T-helper 1 cell treated with Interleukin-12 subunit alpha and Interleukin-12 subunit beta and Interleukin-4 antibody, amounts not matched to agents 30 μg/mL and 1 μg/mL, for 36 hours (primary cell): ENCODE results near the gene KCTD3.

Experiments used
- H3K27ac Mint-ChIP-seq: one replicate; pipeline ENCODE4 v1.8.0; 2021; ENCODE audit warnings: mild to moderate bottlenecking, mixed read lengths
- H3K27me3 Mint-ChIP-seq: one replicate; pipeline ENCODE4 v1.8.0; 2021; ENCODE audit warnings: low read depth, mixed read lengths
- H3K36me3 Mint-ChIP-seq: one replicate; pipeline ENCODE4 v1.8.0; 2021; ENCODE audit warnings: low read depth, mixed read lengths
- H3K4me1 Mint-ChIP-seq: one replicate; pipeline ENCODE4 v1.8.0; 2021; ENCODE audit warnings: low read depth, mixed read lengths
- H3K4me3 Mint-ChIP-seq: one replicate; pipeline ENCODE4 v1.8.0; 2021; ENCODE audit warnings: mild to moderate bottlenecking, moderate library complexity, mixed read lengths
- H3K9me3 Mint-ChIP-seq: one replicate; pipeline ENCODE4 v1.8.0; 2021; ENCODE audit warnings: mixed read lengths

KCTD3 gene

DNA sequence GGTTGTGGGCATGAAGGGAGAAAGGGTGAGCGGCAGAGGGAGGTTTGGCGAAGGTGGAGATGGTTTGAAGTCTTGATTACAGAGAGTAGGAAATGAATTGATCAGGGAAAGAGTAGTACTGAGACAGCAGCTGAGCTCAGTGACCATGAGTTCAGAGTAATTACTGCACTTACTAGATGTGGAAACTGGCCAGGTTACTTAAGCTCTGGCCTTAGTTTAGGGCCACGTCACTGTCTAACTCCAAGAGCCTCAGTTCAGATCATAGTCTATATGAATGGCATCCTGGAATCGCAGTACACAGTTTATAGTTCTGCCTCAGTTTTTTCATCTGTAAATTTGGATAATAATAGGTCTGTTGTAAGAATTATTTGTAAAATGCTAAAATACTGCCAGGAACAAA lies 78.1 kb downstream of the KCTD3 start:
- Mint-ChIP-seq H3K4me1 (no peaks in the 10 kb centered on the region), H3K36me3 (no peaks in the 10 kb centered on the region), H3K9me3 (no peaks in the 10 kb centered on the region), H3K27me3 (no peaks in the 10 kb centered on the region), H3K4me3 (no peak overlapping the region), H3K27ac (no peak overlapping the region)

DNA sequence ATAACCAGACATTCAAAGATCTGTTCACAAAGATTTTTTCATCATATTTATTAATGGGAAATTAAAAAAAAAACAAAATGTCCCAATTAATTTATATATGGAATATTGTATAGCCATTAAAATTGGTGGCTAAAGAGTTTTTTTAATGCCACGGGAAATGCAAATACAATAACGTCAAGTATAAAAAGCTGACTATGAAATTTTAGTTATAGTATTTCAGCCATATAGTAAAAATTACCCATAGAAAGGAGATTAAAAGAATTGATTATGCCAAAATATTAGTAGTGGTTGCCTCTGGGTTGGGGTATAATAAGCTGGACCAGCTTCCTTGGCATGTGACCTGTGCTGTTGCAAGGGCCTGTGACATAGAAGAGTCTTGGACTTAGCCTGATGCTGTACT lies 78.8 kb downstream of the KCTD3 start:
- no peaks in the 10 kb centered on the region for H3K36me3 Mint-ChIP-seq
- H3K4me1 Mint-ChIP-seq = no peaks in the 10 kb centered on the region
- no peak overlapping the region for H3K4me3 Mint-ChIP-seq
- no peak overlapping the region for H3K27ac Mint-ChIP-seq
- no peaks in the 10 kb centered on the region for H3K9me3 Mint-ChIP-seq
- H3K27me3 Mint-ChIP-seq = no peaks in the 10 kb centered on the region

DNA sequence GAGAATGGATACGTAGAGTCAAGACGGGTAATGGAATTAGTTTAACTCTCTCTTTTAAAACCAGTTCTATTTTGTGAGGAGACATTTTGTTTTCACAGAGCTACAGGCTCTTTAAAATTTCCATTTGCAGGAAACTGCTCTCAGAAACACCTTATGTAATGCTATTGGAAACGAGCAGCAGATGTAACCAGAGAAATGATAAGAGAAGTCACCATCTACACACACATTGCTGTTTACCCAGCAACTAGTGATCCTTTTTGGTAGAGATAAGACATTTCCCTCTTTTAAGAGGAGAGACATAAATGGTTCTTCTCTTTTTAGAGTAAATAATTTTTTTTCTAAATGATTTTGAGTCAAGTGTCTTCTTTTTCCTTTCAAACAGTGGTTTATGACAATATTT lies 80.6 kb downstream of the KCTD3 start:
- Mint-ChIP-seq H3K4me3 (no peak overlapping the region), H3K36me3 (no peaks in the 10 kb centered on the region), H3K9me3 (no peaks in the 10 kb centered on the region), H3K4me1 (no peaks in the 10 kb centered on the region), H3K27ac (no peak overlapping the region), H3K27me3 (no peaks in the 10 kb centered on the region)

DNA sequence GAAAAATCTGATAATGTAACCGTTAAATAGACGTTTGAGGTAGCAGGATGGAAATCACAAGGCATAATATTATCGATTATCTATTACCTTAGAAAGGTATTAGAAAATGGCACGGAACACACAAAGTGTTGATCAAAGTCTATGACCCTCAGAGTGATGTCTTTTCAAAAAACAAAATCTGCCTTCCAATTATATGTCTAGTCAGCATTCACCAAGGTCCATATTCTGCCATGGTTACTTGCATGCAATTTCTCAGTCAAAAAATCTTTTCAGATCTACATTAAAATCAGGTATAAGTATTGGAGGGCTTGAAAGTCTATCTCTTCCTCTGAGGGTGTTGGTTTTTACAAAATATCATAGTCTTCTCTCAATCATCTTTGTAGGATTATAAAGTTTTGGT lies 81.9 kb downstream of the KCTD3 start:
- H3K4me1 Mint-ChIP-seq = no peaks in the 10 kb centered on the region
- no peaks in the 10 kb centered on the region for H3K27me3 Mint-ChIP-seq
- H3K9me3 Mint-ChIP-seq = no peaks in the 10 kb centered on the region

DNA sequence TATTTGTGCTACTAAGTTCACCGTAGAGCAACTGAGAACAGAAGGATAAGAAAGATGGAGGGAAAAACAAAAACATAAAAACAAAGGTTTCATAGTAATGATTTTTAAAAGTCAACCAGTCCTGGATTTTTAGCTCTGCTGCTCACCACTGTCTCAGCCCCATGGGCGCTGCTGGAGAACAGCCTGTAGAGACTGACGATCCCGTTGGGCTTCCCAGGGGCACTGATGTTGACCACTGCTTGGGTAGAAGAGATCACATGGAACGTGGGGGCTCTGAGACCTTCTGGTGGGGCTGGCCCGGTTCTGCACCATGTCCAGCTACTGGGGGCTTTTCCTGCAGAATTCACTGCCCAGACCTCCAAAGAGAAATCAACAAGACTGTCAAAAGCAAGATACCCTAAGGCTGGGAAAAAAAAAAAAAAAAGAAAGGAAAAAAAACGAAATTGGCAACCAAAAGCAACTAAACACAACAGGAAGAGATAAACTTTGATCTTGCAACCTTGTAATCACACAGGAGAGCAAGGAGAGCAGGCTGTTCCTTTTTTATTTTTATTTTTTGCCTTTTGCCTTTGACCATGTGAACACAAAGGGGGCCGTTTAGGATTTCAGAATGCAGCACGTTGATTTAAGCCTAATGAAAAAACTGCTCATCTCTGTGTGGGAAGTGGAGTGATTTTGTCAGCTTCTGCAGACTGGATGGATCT lies 83.5 kb downstream of the KCTD3 start:
- Mint-ChIP-seq H3K36me3 (no peaks in the 10 kb centered on the region), H3K4me1 (no peaks in the 10 kb centered on the region), H3K27me3 (no peaks in the 10 kb centered on the region), H3K27ac (no peak overlapping the region), H3K4me3 (no peak overlapping the region), H3K9me3 (no peaks in the 10 kb centered on the region)

More for the DNA sequence above, 81.9 kb downstream of the KCTD3 start:
- no peak overlapping the region for H3K4me3 Mint-ChIP-seq
- no peaks in the 10 kb centered on the region for H3K36me3 Mint-ChIP-seq
- no peak overlapping the region for H3K27ac Mint-ChIP-seq

DNA sequence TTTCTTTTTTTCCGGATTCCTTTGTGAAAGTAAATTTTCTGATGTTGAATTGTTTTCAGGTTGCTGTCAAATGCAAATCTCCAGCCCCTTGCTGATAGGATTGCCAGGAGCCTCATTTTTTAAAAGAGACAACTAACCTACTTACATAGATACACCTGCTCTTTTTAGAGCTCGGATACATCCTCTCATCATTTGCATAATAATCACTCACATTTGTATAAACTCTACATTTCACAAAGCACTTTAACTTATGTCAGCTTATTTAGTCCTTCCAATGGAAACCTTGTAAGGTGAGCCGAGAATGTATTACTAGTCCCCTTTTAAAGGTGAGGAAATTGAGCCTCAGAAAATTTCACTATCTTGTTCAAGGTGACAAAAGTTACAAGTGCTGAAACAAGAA lies 84.8 kb downstream of the KCTD3 start:
- Mint-ChIP-seq H3K4me1 (no peaks in the 10 kb centered on the region), H3K36me3 (no peaks in the 10 kb centered on the region), H3K27ac (no peak overlapping the region), H3K27me3 (no peaks in the 10 kb centered on the region), H3K4me3 (no peak overlapping the region), H3K9me3 (no peaks in the 10 kb centered on the region)

DNA sequence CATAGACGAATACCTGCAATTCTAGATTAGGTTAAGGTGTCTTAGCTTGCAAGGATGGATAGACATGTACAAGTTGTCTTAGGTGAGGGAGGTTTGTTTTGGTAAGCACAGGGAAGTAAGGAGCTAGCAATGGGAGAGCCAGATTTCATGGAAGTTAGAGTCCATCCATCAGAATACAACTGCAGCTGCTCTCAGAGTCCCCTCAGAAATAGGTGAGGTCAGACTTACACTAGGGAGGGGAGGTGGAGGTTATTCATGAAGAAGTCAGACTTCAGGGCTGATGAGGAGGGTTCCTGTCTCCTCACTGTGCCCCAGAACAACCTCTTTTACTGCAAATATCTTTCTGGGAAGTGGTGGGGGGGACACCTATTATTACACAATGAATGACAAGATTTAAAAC lies 85.3 kb downstream of the KCTD3 start:
- Mint-ChIP-seq H3K4me1 (no peaks in the 10 kb centered on the region), H3K36me3 (no peaks in the 10 kb centered on the region), H3K27ac (no peak overlapping the region), H3K9me3 (no peaks in the 10 kb centered on the region), H3K27me3 (no peaks in the 10 kb centered on the region), H3K4me3 (no peak overlapping the region)

DNA sequence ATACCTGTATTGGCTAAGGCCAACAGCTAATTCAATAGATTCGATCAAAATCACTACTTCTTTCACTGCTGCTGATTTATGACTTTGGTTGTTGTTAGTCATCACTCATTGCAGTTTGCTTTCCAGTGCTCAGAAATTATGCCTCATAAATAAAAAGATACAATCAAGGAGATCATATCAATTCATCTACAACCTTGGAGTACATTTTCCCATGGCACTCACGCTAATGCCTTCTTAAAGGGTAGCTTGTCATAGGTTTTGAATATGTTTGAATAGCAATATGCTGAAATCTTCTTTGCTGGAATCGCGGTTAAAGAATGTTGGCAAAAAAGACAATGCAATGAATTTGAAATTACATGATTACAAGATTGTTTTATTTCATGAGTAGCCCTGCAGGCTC lies 89.9 kb downstream of the KCTD3 start:
- Mint-ChIP-seq H3K36me3 (no peaks in the 10 kb centered on the region), H3K27ac (no peak overlapping the region), H3K4me3 (no peak overlapping the region), H3K27me3 (no peaks in the 10 kb centered on the region), H3K4me1 (no peaks in the 10 kb centered on the region), H3K9me3 (no peaks in the 10 kb centered on the region)

DNA sequence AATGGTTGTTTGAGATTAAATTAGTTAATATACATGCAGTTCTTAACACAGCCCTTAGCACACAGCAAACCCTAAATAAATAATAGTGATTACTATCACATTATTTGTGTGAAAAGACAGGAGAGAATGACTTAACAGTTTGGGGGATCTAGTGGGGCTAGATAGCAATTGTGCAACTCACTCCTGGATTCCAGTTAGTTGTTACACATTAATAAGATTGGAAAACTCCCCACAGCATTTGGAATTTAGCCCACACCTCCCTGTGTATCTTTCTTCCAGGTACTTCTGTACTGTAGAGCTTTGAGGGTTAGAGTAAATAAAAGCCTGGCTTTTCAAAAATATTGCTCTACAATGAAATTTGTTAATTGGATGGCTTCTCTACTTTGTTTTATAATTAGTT lies 93.2 kb downstream of the KCTD3 start:
- no peaks in the 10 kb centered on the region for H3K36me3 Mint-ChIP-seq
- H3K27me3 Mint-ChIP-seq = no peaks in the 10 kb centered on the region
- no peak overlapping the region for H3K27ac Mint-ChIP-seq
- H3K4me3 Mint-ChIP-seq = no peak overlapping the region
- no peaks in the 10 kb centered on the region for H3K9me3 Mint-ChIP-seq
- no peaks in the 10 kb centered on the region for H3K4me1 Mint-ChIP-seq

DNA sequence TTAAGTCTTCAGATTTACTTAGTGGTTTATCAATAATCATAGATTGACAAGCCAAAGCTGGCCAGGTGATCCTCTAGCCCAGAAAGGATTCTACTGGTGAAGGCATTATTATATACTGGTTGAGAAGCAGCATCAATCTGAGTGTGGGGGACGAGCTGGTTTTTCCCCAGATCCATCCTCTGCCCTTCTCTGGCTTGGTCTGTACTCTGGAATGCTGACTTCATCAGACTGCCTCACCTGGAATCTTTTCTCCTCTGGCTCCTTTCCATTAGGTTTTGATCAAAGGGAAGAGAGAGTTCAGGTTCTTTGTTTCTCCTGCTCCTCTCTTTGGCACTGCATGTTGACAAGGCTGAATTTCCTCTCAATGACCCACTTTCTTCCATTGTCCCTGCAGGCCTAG lies 93.9 kb downstream of the KCTD3 start:
- Mint-ChIP-seq H3K36me3 (no peaks in the 10 kb centered on the region), H3K4me1 (no peaks in the 10 kb centered on the region), H3K27ac (no peak overlapping the region), H3K4me3 (no peak overlapping the region), H3K27me3 (no peaks in the 10 kb centered on the region), H3K9me3 (no peaks in the 10 kb centered on the region)

DNA sequence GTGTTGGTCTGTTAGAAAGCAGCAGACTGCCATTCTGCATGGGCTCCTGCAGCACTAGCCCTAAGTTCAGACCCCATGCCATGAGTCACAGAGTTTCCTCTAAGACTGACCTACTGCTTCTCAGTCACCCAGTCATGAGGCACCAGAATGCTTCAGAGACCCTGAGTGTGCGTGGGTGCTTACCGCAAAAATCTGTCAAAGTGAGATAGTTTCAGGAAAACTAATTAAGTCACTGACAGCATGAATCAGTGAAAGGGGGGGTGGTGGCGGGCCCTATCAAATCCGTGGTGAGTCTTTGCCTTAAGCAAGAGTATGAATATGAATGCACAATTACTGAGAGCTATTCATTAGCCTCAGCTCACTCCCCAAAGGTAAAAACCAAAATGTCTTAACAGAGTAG lies 98.1 kb downstream of the KCTD3 start:
- H3K27ac Mint-ChIP-seq = no peak overlapping the region
- no peak overlapping the region for H3K4me3 Mint-ChIP-seq
- no peaks in the 10 kb centered on the region for H3K36me3 Mint-ChIP-seq

DNA sequence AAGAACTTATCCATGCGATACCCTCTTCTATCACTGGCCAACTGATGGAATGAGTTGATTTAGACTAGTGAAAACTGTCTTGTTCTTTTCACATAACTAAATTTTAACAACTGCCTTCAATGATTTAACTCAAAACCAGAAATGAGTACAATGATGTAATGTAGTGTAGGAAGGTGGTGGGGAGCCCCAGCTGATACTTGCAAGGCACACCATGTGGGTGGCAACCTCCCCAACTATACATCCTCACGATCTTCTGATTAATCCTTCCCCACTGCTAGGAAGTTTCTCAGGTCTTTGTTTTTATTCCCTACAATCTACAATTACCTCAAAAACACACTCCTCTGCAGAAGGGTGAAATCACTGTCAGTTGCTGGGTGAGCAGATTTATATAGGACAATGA lies 100.7 kb downstream of the KCTD3 start:
- Mint-ChIP-seq H3K27me3 (no peaks in the 10 kb centered on the region), H3K36me3 (no peaks in the 10 kb centered on the region), H3K27ac (no peak overlapping the region), H3K9me3 (no peaks in the 10 kb centered on the region), H3K4me1 (no peaks in the 10 kb centered on the region), H3K4me3 (no peak overlapping the region)

More for the DNA sequence above, 98.1 kb downstream of the KCTD3 start:
- no peaks in the 10 kb centered on the region for H3K27me3 Mint-ChIP-seq
- no peaks in the 10 kb centered on the region for H3K9me3 Mint-ChIP-seq
- no peaks in the 10 kb centered on the region for H3K4me1 Mint-ChIP-seq

DNA sequence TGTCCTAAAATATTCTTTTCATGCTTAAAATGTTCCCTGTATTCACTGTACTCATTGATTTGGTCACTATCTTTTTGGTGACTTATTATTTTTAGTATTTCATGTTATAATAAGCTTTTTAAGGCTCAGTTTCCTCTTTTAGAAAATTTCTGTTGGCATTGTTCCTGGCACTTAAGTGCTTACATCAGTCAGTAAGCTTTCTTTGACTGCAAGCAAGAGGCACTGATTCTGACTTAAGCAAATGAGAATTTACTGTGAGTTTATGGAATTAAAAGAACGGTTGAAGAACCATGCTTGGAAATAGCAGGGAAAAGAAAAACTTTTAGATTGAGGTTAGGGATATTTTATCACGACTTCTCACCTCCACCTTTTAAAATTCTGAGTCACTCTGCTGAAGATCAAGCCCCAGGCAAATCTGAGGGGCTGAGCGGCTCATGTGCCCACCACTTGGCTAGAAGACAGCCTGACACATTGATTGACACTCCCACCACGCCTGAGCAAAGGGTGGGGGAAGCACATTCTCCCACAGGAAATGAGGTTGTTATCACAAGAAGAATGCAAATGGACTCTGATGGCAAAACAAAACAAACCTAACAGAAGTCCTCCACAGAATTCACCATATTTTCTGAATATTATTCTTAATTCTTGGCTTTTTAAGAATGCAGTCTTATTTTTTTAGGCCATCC lies 102.8 kb downstream of the KCTD3 start:
- no peaks in the 10 kb centered on the region for H3K27me3 Mint-ChIP-seq
- H3K4me1 Mint-ChIP-seq = no peaks in the 10 kb centered on the region
- no peaks in the 10 kb centered on the region for H3K36me3 Mint-ChIP-seq
- H3K27ac Mint-ChIP-seq = no peak overlapping the region
- H3K9me3 Mint-ChIP-seq = no peaks in the 10 kb centered on the region
- no peak overlapping the region for H3K4me3 Mint-ChIP-seq
